ENCODE data around the gene KANK2.

KANK2 gene

GRCh38 chr19:11203194-11204075, 6.1 kb upstream of the KANK2 start:
- no peak overlapping the region for H3K4me3 ChIP-seq (ENCODE audit: low read depth, low read length)
- no peak for DNase-seq (ENCODE audit: low read depth)
- in situ Hi-C loops (cut with HindIII; ENCODE audit: low sequenced_read_pairs) = no loop called here
- TF ChIP-seq CTCF (IDR thresholded peaks at IDR 0.05; ENCODE audit: low read depth, low read length, missing control alignments) = peak; percentile 70

GRCh38 chr19:11202488-11203193, 5.3 kb upstream of the KANK2 start:
- in situ Hi-C loops (cut with HindIII; ENCODE audit: low sequenced_read_pairs) = no loop called here
- no peak overlapping the region for H3K4me3 ChIP-seq (ENCODE audit: low read depth, low read length)
- no peak for DNase-seq (ENCODE audit: low read depth)
- TF ChIP-seq CTCF (IDR thresholded peaks at IDR 0.05; ENCODE audit: low read depth, low read length, missing control alignments) = no peak

- no peak for DNase-seq (ENCODE audit: low read depth)
- in situ Hi-C loops (cut with HindIII; ENCODE audit: low sequenced_read_pairs) = no loop called here
- no peak overlapping the region for H3K4me3 ChIP-seq (ENCODE audit: low read depth, low read length)
- no peak for TF ChIP-seq CTCF (IDR thresholded peaks at IDR 0.05; ENCODE audit: low read depth, low read length, missing control alignments)
Measured at GRCh38 chr19:11201791-11202190, 4.4 kb upstream of the KANK2 start.

- no peak for DNase-seq (ENCODE audit: low read depth)
- in situ Hi-C loops (cut with HindIII; ENCODE audit: low sequenced_read_pairs) = no loop called here
- H3K4me3 ChIP-seq (ENCODE audit: low read depth, low read length) = no peak overlapping the region
- TF ChIP-seq CTCF (IDR thresholded peaks at IDR 0.05; ENCODE audit: low read depth, low read length, missing control alignments) = no peak
Measured at GRCh38 chr19:11200931-11201330, 3.6 kb upstream of the KANK2 start.

GRCh38 chr19:11200015-11200574, 2.8 kb upstream of the KANK2 start:
- no peak for DNase-seq (ENCODE audit: low read depth)
- no peak for TF ChIP-seq CTCF (IDR thresholded peaks at IDR 0.05; ENCODE audit: low read depth, low read length, missing control alignments)
- no peak overlapping the region for H3K4me3 ChIP-seq (ENCODE audit: low read depth, low read length)
- in situ Hi-C loops (cut with HindIII; ENCODE audit: low sequenced_read_pairs) = no loop called here

- DNase-seq (ENCODE audit: low read depth) = no peak
- no peak for TF ChIP-seq CTCF (IDR thresholded peaks at IDR 0.05; ENCODE audit: low read depth, low read length, missing control alignments)
- no peak overlapping the region for H3K4me3 ChIP-seq (ENCODE audit: low read depth, low read length)
- in situ Hi-C loops (cut with HindIII; ENCODE audit: low sequenced_read_pairs) = no loop called here
Measured at GRCh38 chr19:11199517-11199916, 2.2 kb upstream of the KANK2 start.
